DOHH2 (cell line): ENCODE measurements around the gene EHMT2.

Source experiments
- EZH2phosphoT487 ChIP-seq: fragments of 200-600 bp; sonication (generic); IDR thresholded peaks from 2 replicates; pipeline ENCODE4 v1.6.1; 2017; ENCODE audit warnings: borderline replicate concordance, mild to moderate bottlenecking, antibody characterized with exemption, low read length, moderate library complexity, mixed read lengths
- TF ChIP-seq, protein P1 (sequence below): fragments of 200-600 bp; sonication (generic); IDR thresholded peaks from one replicate; pipeline ENCODE4 v1.5.1; 2014; ENCODE audit warnings: antibody characterized with exemption, mild to moderate bottlenecking, low read depth, low read length; ENCODE audit not compliant: poor library complexity, severe bottlenecking

DNA sequence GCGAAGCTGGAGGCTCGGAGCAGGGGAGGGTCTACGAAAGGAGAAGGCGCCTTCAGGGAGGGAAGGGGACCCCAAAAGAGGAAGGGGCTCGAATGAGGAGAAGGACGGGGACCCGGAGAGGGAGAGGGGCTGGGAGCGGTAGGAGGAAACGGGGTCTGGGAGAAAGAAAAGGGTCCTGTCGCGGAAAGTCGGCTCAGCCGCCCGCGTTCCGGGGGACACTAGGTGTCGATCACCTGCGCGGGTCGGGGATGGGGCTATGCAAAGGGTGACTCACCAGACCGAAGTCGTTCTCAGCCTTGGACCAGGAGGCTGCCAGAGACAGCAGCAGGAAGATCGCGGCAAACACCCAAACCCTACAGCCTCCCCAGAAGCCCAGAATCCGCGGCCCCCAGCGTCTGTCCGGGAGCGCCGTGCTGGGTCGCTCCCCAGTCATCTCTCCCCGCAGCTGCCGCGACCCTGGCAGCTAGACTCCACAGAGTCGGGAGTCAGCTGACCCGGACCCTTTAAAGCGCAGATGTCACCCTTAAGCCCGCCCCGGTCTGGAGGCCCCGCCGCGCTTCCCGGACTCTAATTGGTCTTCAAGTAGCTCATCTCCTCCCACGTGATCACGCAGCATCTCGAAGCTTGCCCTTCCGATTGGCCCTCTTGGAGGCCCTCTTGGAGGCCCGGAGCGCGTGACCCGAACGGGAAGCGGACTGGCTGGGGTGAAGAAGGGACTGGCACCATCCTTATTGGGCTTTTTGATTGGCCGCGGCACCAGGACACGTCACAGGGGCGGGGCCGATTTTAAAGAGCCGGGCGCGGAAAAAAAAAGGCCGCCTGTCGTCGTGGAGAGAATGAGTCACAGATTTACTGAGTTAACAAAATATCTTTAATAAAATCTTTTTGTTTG, 34.9 kb downstream of the EHMT2 start, which contains the start of gene NEU1:
- TF ChIP-seq, protein P1, sequence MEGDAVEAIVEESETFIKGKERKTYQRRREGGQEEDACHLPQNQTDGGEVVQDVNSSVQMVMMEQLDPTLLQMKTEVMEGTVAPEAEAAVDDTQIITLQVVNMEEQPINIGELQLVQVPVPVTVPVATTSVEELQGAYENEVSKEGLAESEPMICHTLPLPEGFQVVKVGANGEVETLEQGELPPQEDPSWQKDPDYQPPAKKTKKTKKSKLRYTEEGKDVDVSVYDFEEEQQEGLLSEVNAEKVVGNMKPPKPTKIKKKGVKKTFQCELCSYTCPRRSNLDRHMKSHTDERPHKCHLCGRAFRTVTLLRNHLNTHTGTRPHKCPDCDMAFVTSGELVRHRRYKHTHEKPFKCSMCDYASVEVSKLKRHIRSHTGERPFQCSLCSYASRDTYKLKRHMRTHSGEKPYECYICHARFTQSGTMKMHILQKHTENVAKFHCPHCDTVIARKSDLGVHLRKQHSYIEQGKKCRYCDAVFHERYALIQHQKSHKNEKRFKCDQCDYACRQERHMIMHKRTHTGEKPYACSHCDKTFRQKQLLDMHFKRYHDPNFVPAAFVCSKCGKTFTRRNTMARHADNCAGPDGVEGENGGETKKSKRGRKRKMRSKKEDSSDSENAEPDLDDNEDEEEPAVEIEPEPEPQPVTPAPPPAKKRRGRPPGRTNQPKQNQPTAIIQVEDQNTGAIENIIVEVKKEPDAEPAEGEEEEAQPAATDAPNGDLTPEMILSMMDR: no peak
- TF ChIP-seq EZH2phosphoT487: no peak
